Neuronal stem cell (in vitro differentiated cells): ENCODE measurements around the gene COX6B1.
A peak's percentile ranks its signal among the peaks of the same experiment; 100 is the strongest.

Experiments used
- DNase-seq: peaks from one replicate; pipeline ENCODE4 v3.0.0-alpha.2; 2013; ENCODE audit warnings: low spot score
- H2AFZ ChIP-seq: one replicate; pipeline ENCODE4 v1.6.1; 2013; ENCODE audit warnings: mild to moderate bottlenecking, low read length, inconsistent platforms
- H2AK5ac ChIP-seq: 2 replicates; pipeline ENCODE4 v1.6.1; 2013; ENCODE audit warnings: low read depth, mild to moderate bottlenecking, inconsistent platforms, low read length, moderate library complexity, mixed read lengths
- H2BK120ac ChIP-seq: 2 replicates; pipeline ENCODE4 v1.6.1; 2013; ENCODE audit warnings: low read depth, mild to moderate bottlenecking, inconsistent platforms, low read length, moderate library complexity, mixed read lengths
- H2BK12ac ChIP-seq: one replicate; pipeline ENCODE4 v1.6.1; 2013; ENCODE audit warnings: low read length, inconsistent platforms
- H2BK15ac ChIP-seq: 2 replicates; pipeline ENCODE4 v1.6.1; 2013; ENCODE audit warnings: mild to moderate bottlenecking, low read length, inconsistent platforms, mixed read lengths
- H2BK5ac ChIP-seq: one replicate; pipeline ENCODE4 v1.6.1; 2013; ENCODE audit warnings: inconsistent platforms, mild to moderate bottlenecking, low read length, moderate library complexity
- H3K14ac ChIP-seq: one replicate; pipeline ENCODE4 v1.6.1; 2013; ENCODE audit warnings: low read length, inconsistent platforms
- H3K18ac ChIP-seq: 2 replicates; pipeline ENCODE4 v1.6.1; 2013; ENCODE audit warnings: low read length, inconsistent platforms
- H3K23ac ChIP-seq: 2 replicates; pipeline ENCODE4 v1.6.1; 2013; ENCODE audit warnings: low read depth, mild to moderate bottlenecking, mixed read lengths, low read length, inconsistent platforms; ENCODE audit not compliant: poor library complexity
- H3K27ac ChIP-seq: replicated peaks from 3 replicates; pipeline ENCODE4 v1.5.1; 2013; ENCODE audit warnings: low read length, inconsistent platforms
- H3K27me3 ChIP-seq, 3 experiments: 2 replicates each; pipeline ENCODE4 v1.6.1; 2013; ENCODE audit warnings: low read length in 3 of 3, mild to moderate bottlenecking in 2 of 3, inconsistent platforms in 1 of 3, low read depth in 1 of 3, mixed read lengths in 1 of 3, moderate library complexity in 1 of 3; ENCODE audit not compliant: control insufficient read depth in 3 of 3, insufficient read depth in 3 of 3
- H3K36me3 ChIP-seq, 2 donors: replicated peaks in 1 of 2; 2 replicates each; pipeline ENCODE4 v1.6.1; 2013; ENCODE audit warnings: low read length in 2 of 2; ENCODE audit not compliant: control insufficient read depth in 2 of 2, insufficient read depth in 2 of 2
- H3K4ac ChIP-seq: 2 replicates; pipeline ENCODE4 v1.6.1; 2013; ENCODE audit warnings: inconsistent platforms, mild to moderate bottlenecking, low read length, moderate library complexity
- H3K4me1 ChIP-seq, 2 donors: 1 replicate in 1 of 2; 2 replicates in 1 of 2; pipeline ENCODE4 v1.6.1; 2013; ENCODE audit warnings: low read length in 2 of 2, low read depth in 1 of 2; ENCODE audit not compliant: control insufficient read depth in 2 of 2, insufficient read depth in 1 of 2
- H3K4me2 ChIP-seq: one replicate; pipeline ENCODE4 v1.6.1; 2013; ENCODE audit warnings: mild to moderate bottlenecking, low read length, inconsistent platforms; ENCODE audit not compliant: insufficient read depth, poor library complexity, severe bottlenecking
- H3K4me3 ChIP-seq, 2 donors: 2 replicates each; pipeline ENCODE4 v1.5.1; 2013; ENCODE audit warnings: low read length in 2 of 2, mild to moderate bottlenecking in 2 of 2, inconsistent platforms in 1 of 2, moderate library complexity in 1 of 2
- H3K79me1 ChIP-seq: one replicate; pipeline ENCODE4 v1.6.1; 2013; ENCODE audit warnings: low read depth, mild to moderate bottlenecking, inconsistent platforms, low read length, moderate library complexity
- H3K9ac ChIP-seq: one replicate; pipeline ENCODE4 v1.6.1; 2013; ENCODE audit warnings: mild to moderate bottlenecking, low read depth, low read length, inconsistent platforms; ENCODE audit not compliant: poor library complexity
- H3K9me3 ChIP-seq, 2 donors: replicated peaks in 1 of 2; 2 replicates each; pipeline versions ENCODE3 to v1.6.1; 2013; ENCODE audit warnings: low read length in 2 of 2, mild to moderate bottlenecking in 2 of 2, inconsistent platforms in 1 of 2, low read depth in 1 of 2, mixed read lengths in 1 of 2, moderate library complexity in 1 of 2; ENCODE audit not compliant: control insufficient read depth in 2 of 2, insufficient read depth in 1 of 2
- H4K8ac ChIP-seq: one replicate; pipeline ENCODE4 v1.6.1; 2013; ENCODE audit warnings: low read depth, mild to moderate bottlenecking, inconsistent platforms, low read length, moderate library complexity
- H4K91ac ChIP-seq: one replicate; pipeline ENCODE4 v1.6.1; 2013; ENCODE audit warnings: low read length, low read depth, mild to moderate bottlenecking, inconsistent platforms; ENCODE audit not compliant: poor library complexity
- WGBS, 2 donors: extraction: QIAGEN DNeasy Blood & Tissue Kit; methylation state at CpG; one replicate each; pipeline ENCODE4 v1.1.7; 2013; ENCODE audit warnings: missing lambda C conversion rate in 2 of 2, mixed read lengths in 1 of 2; ENCODE audit not compliant: insufficient read length in 2 of 2, insufficient replicate concordance in 1 of 2; ENCODE audit errors: extremely low coverage in 2 of 2; 5-methylcytosine and 5-hydroxymethylcytosine counted together

The COX6B1 gene

DNA sequence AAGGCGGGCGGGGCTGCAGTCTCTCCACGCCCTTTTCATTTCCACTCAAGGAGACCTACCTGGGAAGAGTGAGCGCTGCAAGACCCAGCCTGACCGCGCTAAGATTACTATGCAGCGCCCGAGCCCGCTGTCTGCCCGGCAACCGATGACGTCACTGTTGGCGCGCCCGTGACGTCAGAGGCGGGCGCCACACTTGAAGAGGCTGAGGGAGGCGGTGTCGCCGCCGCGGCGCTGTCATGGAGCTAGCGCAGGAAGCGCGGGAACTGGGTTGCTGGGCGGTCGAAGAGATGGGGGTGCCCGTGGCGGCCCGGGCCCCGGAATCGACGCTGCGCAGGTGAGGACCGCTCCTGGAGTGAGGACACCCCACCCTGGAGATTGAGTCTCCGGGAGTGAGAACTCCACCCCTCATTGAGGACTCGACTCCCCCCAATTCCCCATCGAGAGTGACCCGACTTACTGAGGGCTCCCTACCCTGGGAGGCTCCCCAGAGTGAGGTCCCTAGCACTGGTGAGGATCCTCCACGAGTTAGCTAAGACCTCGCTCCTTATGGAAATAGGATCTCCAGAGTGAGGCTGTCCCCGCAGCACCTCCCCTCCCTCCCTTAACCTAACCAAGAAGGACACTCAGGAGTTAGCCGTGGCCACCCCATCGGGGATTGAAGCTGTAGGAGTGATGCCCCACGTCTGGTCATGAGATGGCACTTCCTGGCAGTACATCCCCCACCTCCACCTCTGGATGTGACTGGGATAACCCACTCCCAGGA, 35.4 kb upstream of the COX6B1 start, which contains the start of gene HAUS5:
Gene HAUS5 (plus strand): TSS at position 177 of the 763 bp plus-strand sequence. CDS start 60 bp downstream, at position 237.
- Histone ChIP-seq H2BK12ac (no peak within 1 kb of the TSS), H2AFZ (peak within 1 kb of the TSS; percentile 96), H2AK5ac (peak within 1 kb of the TSS; percentile 93), H3K4me1 (peaks cover 0 to 2% of the 10 kb centered on the region in 2 donors), H3K9me3 (peaks cover 0 to 3% of the 10 kb centered on the region in 2 donors), H3K4ac (no peak within 1 kb of the TSS), H3K18ac (peak within 1 kb of the TSS; percentile 97), H2BK5ac (no peak within 1 kb of the TSS), H2BK15ac (peak within 1 kb of the TSS; percentile 14), H3K36me3 (peaks cover 20 to 34% of the 10 kb centered on the region in 2 donors), H3K79me1 (peaks cover 4% of the 10 kb centered on the region), H3K27me3 (no peaks in the 10 kb centered on the region), H3K9ac (peak within 1 kb of the TSS; percentile 96), H3K4me3 (peak within 1 kb of the TSS; percentile 88 to 89), H3K27ac (no peak within 1 kb of the TSS), H2BK120ac (no peak within 1 kb of the TSS), H3K23ac (peak within 1 kb of the TSS; percentile 69), H4K8ac (peak within 1 kb of the TSS; percentile 99), H3K4me2 (peak within 1 kb of the TSS; percentile 91), H3K14ac (peak within 1 kb of the TSS; percentile 14), H4K91ac (no peak within 1 kb of the TSS)
- peak; percentile 95 for DNase-seq
- no CpG with 5 or more reads among the region's 47 CpGs for WGBS, 2 donors

DNA sequence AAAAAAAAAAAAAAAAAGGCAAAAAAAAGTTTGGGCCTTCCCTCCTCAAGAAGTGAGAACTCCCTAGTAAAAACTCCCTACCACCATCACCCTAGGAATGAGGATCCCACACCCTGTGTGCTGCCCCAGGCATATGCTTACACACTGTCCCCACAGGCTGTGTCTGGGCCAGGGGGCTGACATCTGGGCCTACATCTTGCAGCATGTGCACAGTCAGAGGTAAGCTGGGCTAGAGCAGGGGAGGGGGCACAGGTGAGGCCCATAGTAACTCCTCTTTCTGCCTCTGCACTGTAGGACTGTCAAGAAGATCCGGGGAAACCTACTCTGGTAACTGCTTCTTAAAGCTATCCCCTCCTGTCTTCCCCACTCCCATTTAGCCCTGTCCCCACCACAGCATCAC, 34.5 kb upstream of the COX6B1 start:
- no peak overlapping the region for H3K18ac ChIP-seq
- no peak overlapping the region for H2AK5ac ChIP-seq
- H3K4me1 ChIP-seq = peaks cover 0 to 2% of the 10 kb centered on the region in 2 donors
- no peak overlapping the region for H2BK12ac ChIP-seq
- H3K27ac ChIP-seq = no peak overlapping the region
- no peak overlapping the region for H2BK15ac ChIP-seq
- H3K9ac ChIP-seq = no peak overlapping the region
- H2BK120ac ChIP-seq = no peak overlapping the region
- no peak overlapping the region for H2AFZ ChIP-seq
- no peak overlapping the region for H3K14ac ChIP-seq
- H3K4me3 ChIP-seq = peak overlapping the region; percentile 40 to 88
- no peak overlapping the region for H3K23ac ChIP-seq
- no peak for DNase-seq
- no peak overlapping the region for H3K4ac ChIP-seq
- peaks cover 22 to 41% of the 10 kb centered on the region in 2 donors for H3K36me3 ChIP-seq
- no peak overlapping the region for H4K8ac ChIP-seq
- H2BK5ac ChIP-seq = no peak overlapping the region
- no peaks in the 10 kb centered on the region for H3K9me3 ChIP-seq
- H3K4me2 ChIP-seq = peak overlapping the region; percentile 91
- WGBS, 2 donors = no CpG with 5 or more reads among the region's 1 CpG
- H3K79me1 ChIP-seq = peaks cover 6% of the 10 kb centered on the region
- no peaks in the 10 kb centered on the region for H3K27me3 ChIP-seq
- no peak overlapping the region for H4K91ac ChIP-seq

DNA sequence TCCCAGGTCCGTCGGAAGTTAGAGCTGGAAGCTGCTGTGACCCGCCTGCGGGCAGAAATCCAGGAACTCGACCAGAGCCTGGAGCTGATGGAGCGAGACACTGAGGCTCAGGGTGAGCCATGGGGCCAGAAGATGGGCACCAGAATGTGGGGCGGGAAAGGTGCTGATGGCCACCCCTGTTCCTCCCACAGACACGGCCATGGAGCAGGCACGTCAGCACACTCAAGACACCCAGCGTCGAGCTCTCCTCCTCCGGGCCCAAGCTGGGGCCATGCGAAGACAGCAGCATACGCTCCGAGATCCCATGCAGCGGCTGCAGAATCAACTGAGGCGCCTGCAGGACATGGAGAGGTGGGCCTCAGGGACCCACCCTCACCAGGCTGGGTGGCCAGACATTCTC, 33.1 kb upstream of the COX6B1 start:
- H2BK12ac ChIP-seq = no peak overlapping the region
- H3K14ac ChIP-seq = no peak overlapping the region
- H2AFZ ChIP-seq = no peak overlapping the region
- H3K9me3 ChIP-seq = no peaks in the 10 kb centered on the region
- H2BK15ac ChIP-seq = no peak overlapping the region
- H3K9ac ChIP-seq = no peak overlapping the region
- no peak overlapping the region for H3K4ac ChIP-seq
- H3K27me3 ChIP-seq = no peaks in the 10 kb centered on the region
- DNase-seq = no peak
- H3K18ac ChIP-seq = no peak overlapping the region
- H2BK120ac ChIP-seq = no peak overlapping the region
- no peak overlapping the region for H3K27ac ChIP-seq
- no peak overlapping the region for H3K4me3 ChIP-seq
- WGBS, 2 donors = no CpG with 5 or more reads among the region's 17 CpGs
- H2BK5ac ChIP-seq = no peak overlapping the region
- peaks cover 26 to 54% of the 10 kb centered on the region in 2 donors for H3K36me3 ChIP-seq
- no peak overlapping the region for H3K23ac ChIP-seq
- H3K79me1 ChIP-seq = peaks cover 6% of the 10 kb centered on the region
- no peak overlapping the region for H3K4me2 ChIP-seq
- H3K4me1 ChIP-seq = peaks cover 0 to 2% of the 10 kb centered on the region in 2 donors
- H4K8ac ChIP-seq = no peak overlapping the region
- no peak overlapping the region for H4K91ac ChIP-seq
- no peak overlapping the region for H2AK5ac ChIP-seq

DNA sequence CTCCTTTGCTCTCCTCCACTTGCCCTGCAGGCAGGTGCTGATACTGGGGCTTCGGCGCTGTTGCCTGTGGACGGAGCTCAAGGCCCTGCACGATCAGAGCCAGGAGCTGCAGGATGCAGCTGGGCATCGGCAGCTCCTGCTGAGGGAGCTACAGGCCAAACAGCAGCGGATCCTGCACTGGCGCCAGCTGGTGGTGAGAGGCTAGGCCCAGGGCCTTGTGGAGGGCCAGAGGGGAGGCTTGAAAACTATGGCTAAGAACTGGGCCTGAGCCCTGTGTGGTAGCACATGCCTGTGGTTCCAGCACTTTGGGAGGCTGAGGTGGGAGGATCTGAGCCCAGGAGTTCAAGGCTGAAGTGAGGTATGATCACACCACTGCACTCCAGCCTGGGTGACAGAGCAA, 29.3 kb upstream of the COX6B1 start:
- Histone ChIP-seq H3K27me3 (no peaks in the 10 kb centered on the region), H3K9me3 (no peaks in the 10 kb centered on the region), H2BK15ac (no peak overlapping the region), H3K18ac (no peak overlapping the region), H3K79me1 (peaks cover 4% of the 10 kb centered on the region), H3K4me1 (no peaks in the 10 kb centered on the region), H4K91ac (no peak overlapping the region), H3K23ac (no peak overlapping the region), H2AFZ (no peak overlapping the region), H3K27ac (no peak overlapping the region), H3K14ac (no peak overlapping the region), H4K8ac (no peak overlapping the region), H3K36me3 (peaks cover 42 to 81% of the 10 kb centered on the region in 2 donors), H3K9ac (no peak overlapping the region), H2BK120ac (no peak overlapping the region), H2AK5ac (no peak overlapping the region), H3K4me2 (no peak overlapping the region), H2BK12ac (no peak overlapping the region), H2BK5ac (no peak overlapping the region), H3K4ac (no peak overlapping the region), H3K4me3 (no peak overlapping the region)
- DNase-seq = no peak
- no CpG with 5 or more reads among the region's 7 CpGs for WGBS, 2 donors
